Common myeloid progenitor, CD34-positive (primary cell): ENCODE results near the gene PTPRE.

Experiments used
- CTCF ChIA-PET: fragments of 350-600 bp; sonication (Branson Sonifier 250); formaldehyde crosslinking; loops from one replicate; lab custom pipeline; 2021; ENCODE audit warnings: antibody characterized with exemption; lab: Charles Lee
- POLR2A ChIA-PET: fragments of 350-600 bp; sonication (Branson Sonifier 250); formaldehyde crosslinking; loops from one replicate; lab custom pipeline; 2021; ENCODE audit warnings: antibody characterized with exemption; lab: Charles Lee
- DNase-seq, 3 donors: peaks; one replicate each; pipeline versions ENCODE4 v3.0.0 to v3.0.0-alpha.2; 2013
- H3K27ac ChIP-seq, 2 experiments: 1 replicate in 1 of 2; 2 replicates in 1 of 2; pipeline ENCODE4 v1.7.0; 2013; ENCODE audit warnings: inconsistent platforms in 2 of 2, low read length in 2 of 2, mild to moderate bottlenecking in 2 of 2, low read depth in 1 of 2, moderate library complexity in 1 of 2; ENCODE audit not compliant: severe bottlenecking in 2 of 2, insufficient read depth in 1 of 2, poor library complexity in 1 of 2
- H3K27me3 ChIP-seq, 5 experiments: replicated peaks in 2 of 5; 1 replicate in 3 of 5; 2 replicates in 2 of 5; pipeline versions ENCODE4 v1.6.1 to v1.7.0; 2013; ENCODE audit warnings: low read length in 4 of 5, mild to moderate bottlenecking in 2 of 5, moderate library complexity in 2 of 5, inconsistent platforms in 1 of 5; ENCODE audit not compliant: insufficient read depth in 5 of 5, control insufficient read depth in 4 of 5
- H3K36me3 ChIP-seq, 4 experiments: 1 replicate in 2 of 4; 2 replicates in 2 of 4; pipeline versions ENCODE4 v1.6.1 to v1.7.0; 2013; ENCODE audit warnings: low read length in 3 of 4, control low read depth in 1 of 4, mild to moderate bottlenecking in 1 of 4; ENCODE audit not compliant: control insufficient read depth in 4 of 4, insufficient read depth in 4 of 4
- H3K4me1 ChIP-seq, 4 experiments: 1 replicate in 3 of 4; 2 replicates in 1 of 4; pipeline versions ENCODE4 v1.6.1 to v1.7.1; 2013; ENCODE audit warnings: low read length in 3 of 4, mild to moderate bottlenecking in 3 of 4, control low read depth in 1 of 4, inconsistent platforms in 1 of 4, moderate library complexity in 1 of 4; ENCODE audit not compliant: control insufficient read depth in 4 of 4, insufficient read depth in 4 of 4; ENCODE audit errors: control extremely low read depth in 1 of 4
- H3K4me3 ChIP-seq, 7 experiments: 1 replicate in 4 of 7; 2 replicates in 3 of 7; pipeline versions ENCODE4 v1.5.1 to v1.7.0; 2013; ENCODE audit warnings: mild to moderate bottlenecking in 7 of 7, low read length in 6 of 7, moderate library complexity in 6 of 7, inconsistent platforms in 2 of 7, low read depth in 2 of 7, control low read depth in 1 of 7; ENCODE audit not compliant: insufficient read depth in 4 of 7, control insufficient read depth in 1 of 7; ENCODE audit errors: extremely low read depth in 1 of 7
- H3K9me3 ChIP-seq, 5 experiments: 1 replicate in 4 of 5; 2 replicates in 1 of 5; pipeline versions ENCODE4 v1.6.1 to v1.7.1; 2013; ENCODE audit warnings: low read length in 4 of 5, mild to moderate bottlenecking in 2 of 5, inconsistent platforms in 1 of 5, low read depth in 1 of 5, moderate library complexity in 1 of 5; ENCODE audit not compliant: control insufficient read depth in 4 of 5, insufficient read depth in 2 of 5; ENCODE audit errors: control extremely low read depth in 1 of 5
- WGBS: methylation state at CpG from one replicate; pipeline ENCODE4 v1.1.5; 2013; ENCODE audit not compliant: insufficient coverage; 5-methylcytosine and 5-hydroxymethylcytosine counted together

The PTPRE gene

GRCh38 chr10:128062881-128063563 is 156.1 kb downstream of the PTPRE start:
- H3K27ac ChIP-seq = peak overlapping the region in 1 of 2 experiments; percentile 20
- 4% methylated on average over 9 of the region's 19 CpGs for WGBS

GRCh38 chr10:128063736-128064107 is 156.8 kb downstream of the PTPRE start:
- peak in 2 of 3 donors; percentile 48 to 54 for DNase-seq
- Histone ChIP-seq H3K27ac (peak overlapping the region in 1 of 2 experiments; percentile 84), H3K4me1 (peaks cover 29 to 80% (median 53%) of the 10 kb centered on the region in 4 experiments), H3K4me3 (peak overlapping the region in 3 of 7 experiments; percentile 8 to 57 (median 40)), H3K36me3 (peaks cover 18 to 69% (median 44%) of the 10 kb centered on the region in 4 experiments), H3K27me3 (no peaks in the 10 kb centered on the region), H3K9me3 (no peaks in the 10 kb centered on the region)
- CTCF ChIA-PET = interaction anchor here (0.7 to 18.1 kb wide), 9 partner anchors 8 to 148 kb away, joined by 3 to 288 read pairs (median 4); no protein-coding TSS in a partner anchor
- POLR2A ChIA-PET = interaction anchor here (8.3 kb wide), 1 partner anchor 14 kb away, joined by 102 read pairs; no protein-coding TSS in a partner anchor
- 84% methylated on average over 6 of the region's 7 CpGs for WGBS

More at GRCh38 chr10:128062881-128063563, 156.1 kb downstream of the PTPRE start:
- H3K4me1 ChIP-seq = peaks cover 31 to 88% (median 54%) of the 10 kb centered on the region in 4 experiments
- peaks cover 18 to 69% (median 42%) of the 10 kb centered on the region in 4 experiments for H3K36me3 ChIP-seq
- ChIA-PET CTCF (interaction anchor here (0.9 to 18.1 kb wide), 8 partner anchors 8 to 115 kb away, joined by 3 to 288 read pairs (median 5); no protein-coding TSS in a partner anchor), POLR2A (interaction anchor here (0.7 to 8.3 kb wide), 3 partner anchors 9 to 19 kb away, joined by 4 to 102 read pairs (median 4); no protein-coding TSS in a partner anchor)
- H3K9me3 ChIP-seq = no peaks in the 10 kb centered on the region
- H3K27me3 ChIP-seq = no peaks in the 10 kb centered on the region
- peak; percentile 70 to 83 (median 79) for DNase-seq
- peak overlapping the region in 5 of 7 experiments; percentile 8 to 57 (median 42) for H3K4me3 ChIP-seq

GRCh38 chr10:128064108-128064969 is 157.4 kb downstream of the PTPRE start:
- Histone ChIP-seq H3K4me1 (peaks cover 26 to 74% (median 49%) of the 10 kb centered on the region in 4 experiments), H3K36me3 (peaks cover 18 to 67% (median 43%) of the 10 kb centered on the region in 4 experiments), H3K4me3 (peak overlapping the region in 4 of 7 experiments; percentile 8 to 57 (median 34)), H3K9me3 (no peaks in the 10 kb centered on the region), H3K27ac (peak overlapping the region; percentile 51 to 84), H3K27me3 (no peaks in the 10 kb centered on the region)
- DNase-seq = peak; percentile 94 to 99 (median 98)
- 0% methylated on average over 9 of the region's 11 CpGs for WGBS
- POLR2A ChIA-PET = interaction anchor here (0.9 to 8.3 kb wide), 3 partner anchors 14 to 47 kb away, joined by 3 to 102 read pairs (median 3); no protein-coding TSS in a partner anchor
- CTCF ChIA-PET = interaction anchor here (0.7 to 18.1 kb wide), 8 partner anchors 18 to 148 kb away, joined by 3 to 288 read pairs (median 4); no protein-coding TSS in a partner anchor

- Histone ChIP-seq H3K36me3 (peaks cover 13 to 67% (median 42%) of the 10 kb centered on the region in 4 experiments), H3K4me3 (peak overlapping the region in 1 of 7 experiments; percentile 8), H3K4me1 (peaks cover 26 to 68% (median 49%) of the 10 kb centered on the region in 4 experiments), H3K27me3 (no peaks in the 10 kb centered on the region), H3K27ac (no peak overlapping the region), H3K9me3 (no peaks in the 10 kb centered on the region)
- CTCF ChIA-PET = interaction anchor here (1.0 to 18.1 kb wide), 5 partner anchors 18 to 147 kb away, joined by 3 to 288 read pairs (median 6); no protein-coding TSS in a partner anchor
- POLR2A ChIA-PET = interaction anchor here (0.9 to 8.3 kb wide), 3 partner anchors 15 to 47 kb away, joined by 3 to 102 read pairs (median 3); no protein-coding TSS in a partner anchor
- no peak for DNase-seq
- WGBS = 55% methylated on average over 17 of the region's 17 CpGs
Measured at GRCh38 chr10:128064970-128065580, 158.2 kb downstream of the PTPRE start.

GRCh38 chr10:128065881-128066534 is 159.1 kb downstream of the PTPRE start:
- Histone ChIP-seq H3K27me3 (no peaks in the 10 kb centered on the region), H3K4me3 (no peak overlapping the region), H3K4me1 (peaks cover 26 to 59% (median 49%) of the 10 kb centered on the region in 4 experiments), H3K27ac (no peak overlapping the region), H3K9me3 (no peaks in the 10 kb centered on the region), H3K36me3 (peaks cover 12 to 69% (median 44%) of the 10 kb centered on the region in 4 experiments)
- 96% methylated on average over 12 of the region's 13 CpGs for WGBS
- POLR2A ChIA-PET = interaction anchor here (8.3 kb wide), 1 partner anchor 16 kb away, joined by 102 read pairs; no protein-coding TSS in a partner anchor
- CTCF ChIA-PET = interaction anchor here (2.5 to 18.1 kb wide), 3 partner anchors 19 to 112 kb away, joined by 6 to 288 read pairs (median 67); no protein-coding TSS in a partner anchor
- DNase-seq = no peak
